Ascending aorta (tissue), 2 donors: Measurements from ENCODE around the gene ADRA2B. TPM values are rescaled to one million over a fixed set of nuclear protein-coding genes. Genes with fewer than 3 reads are reported as not detected.
A peak's percentile ranks its signal among the peaks of the same experiment; 100 is the strongest.

Experiments used
- DNase-seq, 2 donors: peaks; one replicate each; pipeline ENCODE4 v3.0.0-alpha.2; 2019; ENCODE audit warnings: low spot score in 2 of 2
- H3K27ac ChIP-seq, 2 donors: fragments of 200-600 bp; sonication (generic); one replicate each; pipeline ENCODE4 v1.5.1; 2016 to 2017; ENCODE audit warnings: mild to moderate bottlenecking in 1 of 2
- H3K27me3 ChIP-seq: fragments of 200-600 bp; sonication (generic); one replicate; pipeline ENCODE4 v1.5.1; 2017
- H3K36me3 ChIP-seq, 2 donors: fragments of 200-600 bp; sonication (generic); one replicate each; pipeline ENCODE4 v1.5.1; 2016
- H3K4me1 ChIP-seq, 2 donors: fragments of 200-600 bp; sonication (generic); one replicate each; pipeline ENCODE4 v1.5.1; 2016 to 2017; ENCODE audit warnings: mild to moderate bottlenecking in 1 of 2
- H3K4me3 ChIP-seq, 2 donors: fragments of 200-600 bp; sonication (generic); one replicate each; pipeline ENCODE4 v1.5.1; 2016 to 2017; ENCODE audit warnings: mild to moderate bottlenecking in 1 of 2
- H3K9me3 ChIP-seq, 2 donors: fragments of 200-600 bp; sonication (generic); one replicate each; pipeline ENCODE4 v1.5.1; 2016
- CTCF ChIP-seq, 3 experiments: fragments of 200-600 bp in 2 of 3; fragments of 450-650 bp in 1 of 3; sonication (generic) in 2 of 3; IDR thresholded peaks; one replicate each; pipeline ENCODE4 v1.5.1; 2016 to 2019; ENCODE audit warnings: antibody characterized with exemption in 3 of 3, mild to moderate bottlenecking in 1 of 3, moderate library complexity in 1 of 3
- intact Hi-C: fragments of 100-400 bp; cut with DNase I; formaldehyde crosslinking; loops from one replicate; pipeline ENCODE4 v1.15.1; 2023
- total RNA-seq: library from RNA; depleted of rRNA; stranded (reverse); fragments of >200 nt; gene quantifications from one replicate; pipeline ENCODE4 v1.1.0, GENCODE V29; 2016

Gene ADRA2B
- total RNA-seq, 1 donor from 2014 or later: 9.4 TPM

DNA sequence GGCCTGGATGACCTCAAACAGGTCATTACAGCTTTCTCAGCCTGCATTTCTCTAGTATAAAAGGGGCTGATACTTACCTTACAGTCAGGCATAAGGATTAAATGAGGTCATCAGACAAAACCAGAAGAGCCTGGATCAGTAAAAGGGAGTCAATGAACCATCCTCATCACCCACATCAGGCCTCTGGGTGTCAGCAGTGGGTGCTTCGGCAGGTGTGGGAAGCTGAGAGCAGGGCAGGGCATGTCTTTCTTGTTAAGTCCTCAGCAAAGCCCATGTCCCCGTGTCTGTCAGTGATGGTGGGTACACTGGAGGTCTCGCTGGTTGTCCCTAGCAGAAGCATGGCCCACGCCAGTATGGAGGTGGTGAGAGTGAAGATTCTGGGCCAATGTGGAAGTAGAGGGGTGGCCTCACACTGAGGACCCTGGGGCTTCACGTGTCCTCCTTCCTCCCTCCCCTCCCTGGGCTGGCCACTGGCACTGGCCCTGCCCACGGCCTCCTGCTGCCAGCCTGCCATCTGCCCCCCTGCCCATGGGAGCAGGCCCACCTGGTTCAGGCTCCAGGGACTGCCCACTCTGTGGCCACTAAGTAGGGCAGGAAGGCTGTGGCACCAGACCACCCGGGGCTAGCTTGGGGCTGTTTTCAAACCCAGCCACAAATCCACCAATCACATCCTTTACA is 4.4 kb downstream of the ADRA2B start:
- Histone ChIP-seq H3K9me3 (no peaks in the 10 kb centered on the region), H3K36me3 (no peaks in the 10 kb centered on the region), H3K27me3 (peaks cover 7% of the 10 kb centered on the region), H3K4me1 (peaks cover 4 to 7% of the 10 kb centered on the region in 2 donors), H3K27ac (no peak overlapping the region), H3K4me3 (no peak overlapping the region)
- DNase-seq: no peak
- intact Hi-C loops: loop anchor here (5.0 to 10.0 kb wide), 3 partner anchors 40 to 87 kb away; no protein-coding TSS in a partner anchor
- TF ChIP-seq CTCF (IDR thresholded peaks at IDR 0.05): no peak

GRCh38 chr2:96111257-96111640 is 5.1 kb downstream of the ADRA2B start:
- Histone ChIP-seq H3K36me3 (no peaks in the 10 kb centered on the region), H3K9me3 (no peaks in the 10 kb centered on the region), H3K27ac (no peak overlapping the region), H3K4me1 (peaks cover 2 to 7% of the 10 kb centered on the region in 2 donors), H3K4me3 (no peak overlapping the region), H3K27me3 (peaks cover 2% of the 10 kb centered on the region)
- DNase-seq: no peak
- intact Hi-C loops: loop anchor here (5.0 to 10.0 kb wide), 3 partner anchors 39 to 86 kb away; no protein-coding TSS in a partner anchor
- TF ChIP-seq CTCF (IDR thresholded peaks at IDR 0.05): no peak

DNA sequence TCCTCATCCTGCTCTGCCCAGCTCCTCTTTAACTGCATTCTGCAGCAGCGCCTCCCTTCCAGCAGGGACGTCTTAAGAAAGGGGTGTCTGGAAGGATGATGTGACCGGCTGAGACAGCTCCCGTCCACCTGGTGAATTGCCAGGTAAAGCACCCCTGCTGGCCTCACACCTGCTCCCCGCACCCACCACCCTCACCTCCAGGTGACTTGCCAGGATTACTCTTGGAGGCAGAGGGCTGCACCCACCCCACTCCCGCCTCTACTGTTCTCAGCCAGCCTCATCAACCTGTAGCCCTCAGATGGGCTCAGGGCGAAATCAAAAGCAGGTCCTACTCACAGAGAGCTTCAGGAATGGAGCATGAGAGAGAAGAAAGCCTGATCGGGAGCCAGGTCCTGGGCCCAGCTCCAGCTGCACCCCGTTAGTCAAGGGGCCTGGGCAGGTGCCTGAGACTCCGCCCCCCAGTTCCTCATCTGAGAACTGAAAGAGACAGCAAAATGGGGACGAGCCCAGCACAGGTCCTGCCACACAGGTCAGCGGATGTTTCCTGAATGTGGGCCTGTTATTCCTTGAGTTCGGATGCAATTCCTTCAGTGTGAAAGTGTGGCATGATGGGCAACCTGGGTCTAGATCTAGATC is 5.6 kb downstream of the ADRA2B start:
- Histone ChIP-seq H3K27ac (no peak overlapping the region), H3K4me3 (no peak overlapping the region), H3K27me3 (no peaks in the 10 kb centered on the region), H3K36me3 (no peaks in the 10 kb centered on the region), H3K9me3 (peaks cover 0 to 1% of the 10 kb centered on the region in 2 donors), H3K4me1 (peaks cover 0 to 7% of the 10 kb centered on the region in 2 donors)
- no peak for TF ChIP-seq CTCF (IDR thresholded peaks at IDR 0.05)
- intact Hi-C loops: loop anchor here (5.0 to 10.0 kb wide), 3 partner anchors 38 to 86 kb away; no protein-coding TSS in a partner anchor
- DNase-seq: no peak

DNA sequence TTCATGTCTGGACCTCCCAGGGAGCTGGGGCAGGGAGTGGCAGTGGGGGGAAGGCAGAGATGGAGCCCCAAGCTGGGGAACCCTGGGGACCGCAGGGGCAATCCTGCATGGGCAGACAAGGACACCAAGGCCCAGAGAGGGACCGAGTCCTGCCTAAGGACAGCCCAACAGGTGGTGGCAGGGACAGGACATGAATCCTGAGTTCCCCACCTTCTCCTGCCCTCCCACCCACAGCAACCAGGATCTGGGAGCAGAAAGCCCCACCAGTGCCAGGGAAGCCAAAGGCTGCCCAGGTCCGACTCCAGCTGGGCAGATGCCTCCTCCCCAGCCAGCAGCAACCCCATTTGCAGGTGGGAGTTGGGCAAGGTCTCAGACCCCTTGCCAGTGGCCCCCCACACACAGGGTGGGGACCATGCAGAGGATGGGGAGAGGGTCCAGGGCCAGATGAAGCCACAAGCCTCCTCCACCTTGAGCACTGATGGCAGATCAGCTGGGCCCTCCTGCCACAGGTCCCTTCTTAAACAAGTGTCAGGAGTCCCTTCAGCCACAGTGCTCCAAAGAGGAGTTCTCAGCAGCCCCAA is 6.3 kb downstream of the ADRA2B start:
- TF ChIP-seq CTCF (IDR thresholded peaks at IDR 0.05): no peak
- H3K9me3 ChIP-seq: peaks cover 5 to 8% of the 10 kb centered on the region in 2 donors
- H3K36me3 ChIP-seq: no peaks in the 10 kb centered on the region
- H3K4me1 ChIP-seq: peaks cover 0 to 7% of the 10 kb centered on the region in 2 donors
- no peak overlapping the region for H3K4me3 ChIP-seq
- peak overlapping the region in 1 of 2 donors; percentile 65 for H3K27ac ChIP-seq
- DNase-seq: no peak
- intact Hi-C loops: loop anchor here (5.0 to 10.0 kb wide), 3 partner anchors 38 to 85 kb away; no protein-coding TSS in a partner anchor
- H3K27me3 ChIP-seq: no peaks in the 10 kb centered on the region

GRCh38 chr2:96109361-96109680 is 7.0 kb downstream of the ADRA2B start:
- Histone ChIP-seq H3K36me3 (no peaks in the 10 kb centered on the region), H3K4me3 (no peak overlapping the region), H3K4me1 (peaks cover 0 to 7% of the 10 kb centered on the region in 2 donors), H3K27ac (peak overlapping the region in 1 of 2 donors; percentile 65), H3K9me3 (peaks cover 5 to 9% of the 10 kb centered on the region in 2 donors), H3K27me3 (no peaks in the 10 kb centered on the region)
- no peak for DNase-seq
- intact Hi-C loops: no loop called here
- TF ChIP-seq CTCF (IDR thresholded peaks at IDR 0.05): no peak
